H1 (cell line): ENCODE measurements around the gene MFAP4. TPM values are rescaled to one million over a fixed set of nuclear protein-coding genes. Genes with fewer than 3 reads are reported as not detected.

Experiments used
- CTCF ChIA-PET: fragments of 300-600 bp; sonication (Branson Sonifier 250); formaldehyde crosslinking; loops from one replicate; lab custom pipeline; 2021; ENCODE audit not compliant: partially characterized antibody; lab: Charles Lee
- POLR2A ChIA-PET: fragments of 300-600 bp; sonication (Branson Sonifier 250); formaldehyde crosslinking; loops from one replicate; lab custom pipeline; 2021; ENCODE audit warnings: inconsistent platforms; ENCODE audit not compliant: partially characterized antibody; lab: Charles Lee
- DNase-seq, 2 experiments: peaks; one replicate each; pipeline versions ENCODE4 v3.0.0 to v3.0.0-alpha.2; 2010 to 2022; ENCODE audit warnings: low spot score in 2 of 2, low read depth in 1 of 2, mixed read lengths in 1 of 2
- FAIRE-seq: peaks from 2 replicates; lab custom pipeline; 2011; peaks lifted over from hg19 to GRCh38; lab: Jason Lieb, UNC
- H2AFZ ChIP-seq: 2 replicates; pipeline ENCODE4 v1.8.1; 2012; ENCODE audit warnings: low read length, inconsistent platforms
- H2AK5ac ChIP-seq: 2 replicates; pipeline ENCODE4 v1.6.1; 2013; ENCODE audit warnings: low read depth, low read length
- H2BK120ac ChIP-seq: replicated peaks from 2 replicates; pipeline ENCODE3; 2013; ENCODE audit warnings: low read depth, low read length, inconsistent platforms
- H2BK12ac ChIP-seq: 2 replicates; pipeline ENCODE4 v1.6.1; 2013; ENCODE audit warnings: low read depth, low read length
- H2BK15ac ChIP-seq: 2 replicates; pipeline ENCODE4 v1.6.1; 2013; ENCODE audit warnings: low read length
- H2BK20ac ChIP-seq: 2 replicates; pipeline ENCODE4 v1.6.1; 2013; ENCODE audit warnings: low read length
- H2BK5ac ChIP-seq: 2 replicates; pipeline ENCODE4 v1.6.1; 2013; ENCODE audit warnings: low read depth, low read length
- H3K14ac ChIP-seq: 2 replicates; pipeline ENCODE4 v1.6.1; 2013; ENCODE audit warnings: inconsistent platforms; ENCODE audit not compliant: insufficient read length
- H3K18ac ChIP-seq: 2 replicates; pipeline ENCODE4 v1.6.1; 2013; ENCODE audit warnings: low read length; ENCODE audit errors: extremely low read depth
- H3K23ac ChIP-seq: 2 replicates; pipeline ENCODE4 v1.6.1; 2013; ENCODE audit warnings: inconsistent platforms; ENCODE audit not compliant: insufficient read length
- H3K23me2 ChIP-seq: 2 replicates; pipeline ENCODE4 v1.6.1; 2013; ENCODE audit warnings: low read depth, low read length
- H3K27ac ChIP-seq: 2 replicates; pipeline ENCODE4 v1.6.1; 2011; ENCODE audit warnings: low read depth, low read length, inconsistent platforms
- H3K27me3 ChIP-seq, 4 experiments: replicated peaks in 1 of 4; 1 replicate in 1 of 4; 2 replicates in 3 of 4; pipeline versions ENCODE4 v1.6.1 to v1.8.1; 2011 to 2013; ENCODE audit warnings: low read length in 3 of 4, mild to moderate bottlenecking in 3 of 4, inconsistent platforms in 2 of 4, mixed read lengths in 2 of 4, moderate library complexity in 1 of 4; ENCODE audit not compliant: control insufficient read depth in 3 of 4, insufficient read depth in 3 of 4; ENCODE audit errors: extremely low read depth in 1 of 4
- H3K36me3 ChIP-seq, 4 experiments: 2 replicates each; pipeline versions ENCODE4 v1.6.1 to v1.8.1; 2011 to 2013; ENCODE audit warnings: mild to moderate bottlenecking in 4 of 4, low read length in 3 of 4, moderate library complexity in 2 of 4, control low read depth in 1 of 4, inconsistent platforms in 1 of 4; ENCODE audit not compliant: insufficient read depth in 4 of 4, control insufficient read depth in 2 of 4
- H3K4ac ChIP-seq: replicated peaks from 2 replicates; pipeline ENCODE3; 2013; ENCODE audit warnings: low read length, low read depth, mixed read lengths, inconsistent platforms; ENCODE audit not compliant: insufficient read length
- H3K4me1 ChIP-seq, 4 experiments: replicated peaks in 1 of 4; 1 replicate in 1 of 4; 2 replicates in 3 of 4; pipeline versions ENCODE4 v1.6.1 to v1.8.1; 2011 to 2013; ENCODE audit warnings: low read length in 3 of 4, inconsistent platforms in 2 of 4, mixed read lengths in 1 of 4; ENCODE audit not compliant: insufficient read depth in 4 of 4, control insufficient read depth in 3 of 4
- H3K4me2 ChIP-seq, 2 experiments: 2 replicates each; pipeline versions ENCODE4 v1.6.1 to v1.8.1; 2011 to 2013; ENCODE audit warnings: low read depth in 2 of 2, low read length in 2 of 2, control low read depth in 1 of 2, inconsistent platforms in 1 of 2, mild to moderate bottlenecking in 1 of 2; ENCODE audit not compliant: insufficient read depth in 1 of 2
- H3K4me3 ChIP-seq, 4 experiments: fragments of 200-600, 300-600 bp in 1 of 4; sonication (generic), shearing (Covaris generic), sonication (Bioruptor Twin) in 1 of 4; 2 replicates each; pipeline versions ENCODE4 v1.5.1 to v1.8.1; 2011 to 2016; ENCODE audit warnings: low read length in 4 of 4, low read depth in 3 of 4, control low read depth in 2 of 4, inconsistent platforms in 2 of 4, mild to moderate bottlenecking in 2 of 4, mixed read lengths in 1 of 4, moderate library complexity in 1 of 4; ENCODE audit not compliant: insufficient read depth in 2 of 4; ENCODE audit errors: extremely low read depth in 1 of 4
- H3K56ac ChIP-seq: replicated peaks from 2 replicates; pipeline ENCODE3; 2013; ENCODE audit warnings: low read depth, mild to moderate bottlenecking, mixed read lengths, low read length, inconsistent platforms; ENCODE audit not compliant: insufficient read length
- H3K79me1 ChIP-seq: 2 replicates; pipeline ENCODE4 v1.6.1; 2013; ENCODE audit warnings: low read depth, low read length, control low read depth
- H3K79me2 ChIP-seq, 2 experiments: 2 replicates each; pipeline versions ENCODE4 v1.6.1 to v1.8.1; 2012 to 2013; ENCODE audit warnings: low read length in 2 of 2, mild to moderate bottlenecking in 2 of 2, inconsistent platforms in 1 of 2; ENCODE audit not compliant: insufficient read depth in 2 of 2, control insufficient read depth in 1 of 2
- H3K9ac ChIP-seq, 4 experiments: replicated peaks in 1 of 4; 1 replicate in 1 of 4; 2 replicates in 3 of 4; pipeline versions ENCODE4 v1.6.1 to v1.8.1; 2011 to 2013; ENCODE audit warnings: low read depth in 3 of 4, low read length in 3 of 4, control low read depth in 2 of 4, mild to moderate bottlenecking in 2 of 4, moderate library complexity in 2 of 4, inconsistent platforms in 1 of 4; ENCODE audit errors: extremely low read depth in 1 of 4
- H3K9me3 ChIP-seq, 2 experiments: 2 replicates each; pipeline versions ENCODE4 v1.6.1 to v1.8.1; 2012 to 2013; ENCODE audit warnings: mild to moderate bottlenecking in 2 of 2, moderate library complexity in 2 of 2, control low read depth in 1 of 2, inconsistent platforms in 1 of 2, low read depth in 1 of 2, low read length in 1 of 2, mixed read lengths in 1 of 2; ENCODE audit not compliant: insufficient read depth in 2 of 2
- H4K20me1 ChIP-seq, 2 experiments: replicated peaks in 1 of 2; 2 replicates each; pipeline versions ENCODE3 to v1.8.1; 2011 to 2013; ENCODE audit warnings: inconsistent platforms in 2 of 2, low read length in 2 of 2, mild to moderate bottlenecking in 1 of 2; ENCODE audit not compliant: insufficient read depth in 2 of 2, control insufficient read depth in 1 of 2
- H4K5ac ChIP-seq: 2 replicates; pipeline ENCODE4 v1.6.1; 2013; ENCODE audit warnings: low read length, low read depth, mixed read lengths, inconsistent platforms; ENCODE audit not compliant: insufficient read length
- H4K8ac ChIP-seq: 2 replicates; pipeline ENCODE4 v1.8.0; 2013; ENCODE audit warnings: mild to moderate bottlenecking, moderate library complexity, low read length, inconsistent platforms; ENCODE audit not compliant: insufficient read depth; ENCODE audit errors: extremely low read depth
- H4K91ac ChIP-seq: replicated peaks from 2 replicates; pipeline ENCODE3; 2013; ENCODE audit warnings: low read length, mixed read lengths, inconsistent platforms; ENCODE audit not compliant: insufficient read length
- CBX5 ChIP-seq: fragments of 300-800, 300-1000 bp; sonication (generic); IDR thresholded peaks from 2 replicates; pipeline ENCODE4 v1.7.1; 2016; ENCODE audit warnings: antibody characterized with exemption, low read length, low read depth
- CHD1 ChIP-seq: IDR thresholded peaks from 2 replicates; pipeline ENCODE4 v1.6.1; 2012; ENCODE audit warnings: low read depth, low read length, improper control_type of control experiment
- CHD2 ChIP-seq: IDR thresholded peaks from 2 replicates; pipeline ENCODE4 v1.6.1; 2012; ENCODE audit warnings: low read length, improper control_type of control experiment
- EGR1 ChIP-seq: IDR thresholded peaks from 2 replicates; pipeline ENCODE4 v1.6.1; 2011; ENCODE audit warnings: low read depth, low read length, borderline replicate concordance
- EZH2 ChIP-seq: fragments of 200-600 bp; sonication (generic); IDR thresholded peaks from 2 replicates; pipeline ENCODE4 v1.7.1; 2012; ENCODE audit warnings: low read depth, mild to moderate bottlenecking, moderate library complexity, low read length, inconsistent platforms; ENCODE audit not compliant: severe bottlenecking
- FOSL1 ChIP-seq: IDR thresholded peaks from 2 replicates; pipeline ENCODE4 v1.6.1; 2011; ENCODE audit warnings: mild to moderate bottlenecking, low read depth, low read length, moderate library complexity; ENCODE audit not compliant: insufficient read depth
- GTF2F1 ChIP-seq: IDR thresholded peaks from 2 replicates; pipeline ENCODE4 v1.6.1; 2012; ENCODE audit warnings: low read depth, low read length, improper control_type of control experiment, borderline replicate concordance
- POU5F1 ChIP-seq: IDR thresholded peaks from 2 replicates; pipeline ENCODE4 v1.6.1; 2011; ENCODE audit warnings: low read depth, mild to moderate bottlenecking, low read length, moderate library complexity
- RNF2 ChIP-seq: fragments of 200-900, 300-1000 bp; sonication (generic); IDR thresholded peaks from 2 replicates; pipeline ENCODE4 v1.7.1; 2016; ENCODE audit warnings: borderline replicate concordance, low read depth, mild to moderate bottlenecking, antibody characterized with exemption, low read length; ENCODE audit not compliant: poor library complexity, severe bottlenecking; ENCODE audit errors: missing control alignments
- TAF1 ChIP-seq: IDR thresholded peaks from 2 replicates; pipeline ENCODE4 v1.6.1; 2011; ENCODE audit warnings: mild to moderate bottlenecking, low read depth, low read length
- TCF12 ChIP-seq: IDR thresholded peaks from 2 replicates; pipeline ENCODE4 v1.6.1; 2011; ENCODE audit warnings: low read depth, mild to moderate bottlenecking, low read length
- TEAD4 ChIP-seq: IDR thresholded peaks from 2 replicates; pipeline ENCODE4 v1.6.1; 2012; ENCODE audit warnings: low read depth, low read length, inconsistent platforms, mixed read lengths
- YY1 ChIP-seq: IDR thresholded peaks from 2 replicates; pipeline ENCODE4 v1.6.1; 2011; ENCODE audit warnings: low read depth, mild to moderate bottlenecking, low read length
- WGBS, 2 experiments: shearing (Covaris generic) in 1 of 2; methylation state at CpG; one replicate each; pipeline versions ENCODE4 v1.1.6 to v1.1.7; 2013 to 2015; ENCODE audit warnings: low lambda C conversion rate in 2 of 2, mixed read lengths in 2 of 2, inconsistent platforms in 1 of 2, low coverage in 1 of 2, missing lambda C conversion rate in 1 of 2; ENCODE audit not compliant: insufficient replicate concordance in 2 of 2, insufficient coverage in 1 of 2, insufficient read length in 1 of 2; ENCODE audit errors: extremely low coverage in 1 of 2, missing lambda C conversion rate in 1 of 2; 5-methylcytosine and 5-hydroxymethylcytosine counted together
- polyA plus RNA-seq, 7 experiments: library from polyadenylated mRNA; depleted of rRNA in 3 of 7; stranded (reverse) in 5 of 7; unstranded in 2 of 7; fragments of >200 nt in 5 of 7; fragments of 200-250 nt in 2 of 7; gene quantifications; 1 replicate in 5 of 7; 2 replicates in 1 of 7; 4 replicates in 1 of 7; pipeline versions ENCODE4 v1.2.1 to v1.2.3, GENCODE V29; 2011 to 2013; ENCODE audit warnings: missing spikeins in 2 of 7, mixed read lengths in 2 of 7
- total RNA-seq: library from RNA; stranded (reverse); fragmentation: NEBNext Ultra II Directional; extraction: Animal tissue kit (Norgen Biotek cat#: 25700); gene quantifications from 2 replicates; pipeline ENCODE4 v1.2.1, GENCODE V29; 2021
- TF ChIP-seq, protein P1 (sequence below): IDR thresholded peaks from 2 replicates; pipeline ENCODE4 v1.6.1; 2012; ENCODE audit warnings: inconsistent platforms

MFAP4 gene
- total and polyA plus RNA-seq, 2 of the 8 experiments (the other 6 are each of a cell fraction or from before 2014, with no cell fraction given): 3.1 to 3.6 TPM

DNA sequence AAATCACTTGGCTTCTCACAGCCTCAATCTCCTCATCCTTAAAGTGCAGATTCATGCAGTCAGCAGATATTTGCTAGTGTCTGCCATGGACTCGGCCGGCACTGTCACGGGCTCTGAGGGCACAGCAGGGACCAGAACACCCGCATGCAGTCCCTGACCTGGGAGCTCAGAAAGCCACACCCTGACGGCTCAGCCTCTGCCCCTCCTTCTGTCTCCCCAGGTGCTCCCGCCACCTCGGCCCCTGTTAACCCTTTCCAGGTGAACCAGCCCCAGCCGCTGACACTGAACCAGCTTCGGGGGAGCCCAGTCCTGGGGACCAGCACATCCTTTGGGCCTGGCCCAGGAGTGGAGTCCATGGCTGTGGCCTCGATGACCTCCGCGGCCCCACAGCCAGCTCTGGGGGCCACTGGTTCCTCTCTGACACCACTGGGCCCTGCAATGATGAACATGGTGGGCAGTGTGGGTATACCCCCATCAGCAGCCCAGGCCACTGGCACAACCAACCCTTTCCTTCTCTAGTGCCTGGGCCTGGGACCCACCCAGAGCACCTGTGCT lies 53.2 kb downstream of the MFAP4 start:
- Histone ChIP-seq H3K4me2 (no peak overlapping the region), H3K36me3 (peaks cover 0 to 4% (median 0%) of the 10 kb centered on the region in 4 experiments; a peak in 2 of 8 replicates), H3K56ac (no peak overlapping the region), H2BK12ac (no peak overlapping the region), H3K23ac (no peak overlapping the region), H2BK20ac (no peak overlapping the region), H3K23me2 (no peaks in the 10 kb centered on the region), H2AFZ (no peak overlapping the region), H3K27me3 (no peaks in the 10 kb centered on the region), H3K27ac (no peak overlapping the region), H4K5ac (no peak overlapping the region), H3K14ac (no peak overlapping the region), H3K18ac (no peak overlapping the region), H3K79me2 (no peaks in the 10 kb centered on the region), H2BK5ac (no peak overlapping the region), H3K4me3 (no peak overlapping the region), H3K9ac (no peak overlapping the region), H3K9me3 (no peaks in the 10 kb centered on the region), H2AK5ac (no peak overlapping the region), H2BK15ac (no peak overlapping the region), H3K4me1 (peaks cover 4 to 14% (median 8%) of the 10 kb centered on the region in 4 experiments), H4K8ac (peak overlapping the region; percentile 63; the same call in 1 of the 2 replicates), H4K20me1 (peaks cover 0 to 6% of the 10 kb centered on the region in 2 experiments), H3K4ac (no peak overlapping the region), H3K79me1 (no peaks in the 10 kb centered on the region), H2BK120ac (no peak overlapping the region), H4K91ac (no peak overlapping the region)
- CTCF ChIA-PET: interaction anchor here (0.6 to 4.3 kb wide), 6 partner anchors 10 to 62 kb away, joined by 3 to 40 read pairs (median 3); partner anchors contain the start of gene B9D1
- WGBS, 2 experiments: 78% methylated on average over 12 of the region's 12 CpGs; no CpG with 5 or more reads in 1 of the 2 experiments
- POLR2A ChIA-PET: interaction anchor here (1.3 kb wide), 1 partner anchor 10 kb away, joined by 4 read pairs; no protein-coding TSS in a partner anchor
- no peak for DNase-seq
- FAIRE-seq: no peak
- TF ChIP-seq YY1 (no peak), CHD2 (no peak), EGR1 (no peak), EZH2 (no peak), FOSL1 (no peak), CBX5 (no peak), TEAD4 (no peak), CHD1 (no peak), RNF2 (no peak), TCF12 (no peak), POU5F1 (no peak), TAF1 (no peak), GTF2F1 (no peak)
- TF ChIP-seq, protein P1, sequence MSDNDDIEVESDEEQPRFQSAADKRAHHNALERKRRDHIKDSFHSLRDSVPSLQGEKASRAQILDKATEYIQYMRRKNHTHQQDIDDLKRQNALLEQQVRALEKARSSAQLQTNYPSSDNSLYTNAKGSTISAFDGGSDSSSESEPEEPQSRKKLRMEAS: no peak
